Fibroblast of lung (primary cell): ENCODE data around the gene MPPE1. TPM values are rescaled to one million over a fixed set of nuclear protein-coding genes. Genes with fewer than 3 reads are reported as not detected.
A peak's percentile ranks its signal among the peaks of the same experiment; 100 is the strongest.
"Not testable (repeated sequence)": the region's sequence is repeated elsewhere in the genome, so short reads cannot be mapped to it uniquely, and the experiment has no call there.

Experiments used
- DNase-seq, 2 donors: peaks; one replicate each; pipeline versions ENCODE4 v3.0.0 to v3.0.0-alpha.2; 2010; ENCODE audit warnings: low read depth in 2 of 2
- H2AFZ ChIP-seq: 2 replicates; pipeline ENCODE4 v1.5.1; 2012; ENCODE audit warnings: low read length, control low read depth, inconsistent platforms
- H3K27ac ChIP-seq: 2 replicates; pipeline ENCODE4 v1.5.1; 2011; ENCODE audit warnings: low read length, control low read depth; ENCODE audit not compliant: insufficient read depth
- H3K27me3 ChIP-seq: 2 replicates; pipeline ENCODE4 v1.5.1; 2011; ENCODE audit warnings: mild to moderate bottlenecking, low read length; ENCODE audit not compliant: control insufficient read depth, insufficient read depth
- H3K36me3 ChIP-seq: 2 replicates; pipeline ENCODE4 v1.5.1; 2011; ENCODE audit warnings: low read length; ENCODE audit not compliant: control insufficient read depth, insufficient read depth
- H3K4me1 ChIP-seq: 2 replicates; pipeline ENCODE4 v1.5.1; 2011; ENCODE audit warnings: low read length; ENCODE audit not compliant: control insufficient read depth, insufficient read depth; ENCODE audit errors: extremely low read depth
- H3K4me2 ChIP-seq: 2 replicates; pipeline ENCODE4 v1.5.1; 2011; ENCODE audit warnings: low read length, control low read depth; ENCODE audit not compliant: insufficient read depth; ENCODE audit errors: extremely low read depth
- H3K4me3 ChIP-seq, 4 experiments: fragments of 200-600 bp in 1 of 4; sonication (generic) in 1 of 4; replicated peaks in 1 of 4; 2 replicates each; pipeline ENCODE4 v1.5.1; 2011 to 2016; ENCODE audit warnings: low read length in 4 of 4, low read depth in 3 of 4, mild to moderate bottlenecking in 3 of 4, control low read depth in 2 of 4, inconsistent platforms in 1 of 4, mixed read lengths in 1 of 4; ENCODE audit not compliant: insufficient read depth in 1 of 4; ENCODE audit errors: control extremely low read depth in 1 of 4
- H3K79me2 ChIP-seq: 2 replicates; pipeline ENCODE4 v1.5.1; 2012; ENCODE audit warnings: mild to moderate bottlenecking, low read length, inconsistent platforms; ENCODE audit not compliant: control insufficient read depth, insufficient read depth
- H3K9ac ChIP-seq: 2 replicates; pipeline ENCODE4 v1.5.1; 2011; ENCODE audit warnings: mild to moderate bottlenecking, low read length, control low read depth; ENCODE audit not compliant: insufficient read depth
- H3K9me3 ChIP-seq: 2 replicates; pipeline ENCODE4 v1.5.1; 2012; ENCODE audit warnings: low read depth, low read length; ENCODE audit not compliant: control insufficient read depth, insufficient read depth
- H4K20me1 ChIP-seq: 2 replicates; pipeline ENCODE4 v1.5.1; 2011; ENCODE audit warnings: low read length; ENCODE audit not compliant: control insufficient read depth, insufficient read depth; ENCODE audit errors: extremely low read depth
- EZH2 ChIP-seq: IDR thresholded peaks from 2 replicates; pipeline ENCODE4 v1.5.1; 2012; ENCODE audit warnings: low read length, control low read depth, mild to moderate bottlenecking; ENCODE audit errors: missing control alignments
- polyA plus RNA-seq, 2 donors: library from polyadenylated mRNA; depleted of rRNA in 1 of 2; stranded (reverse) in 1 of 2; unstranded in 1 of 2; fragments of >200 nt; gene quantifications; 2 replicates each; pipeline ENCODE4 v1.2.1, GENCODE V29; 2011 to 2012; ENCODE audit warnings: missing spikeins in 1 of 2
- total RNA-seq: library from RNA; depleted of rRNA; stranded (reverse); fragments of >200 nt; gene quantifications from 2 replicates; pipeline ENCODE4 v1.2.1, GENCODE V29; 2014
- TF ChIP-seq, protein P1 (sequence below), 2 donors: IDR thresholded peaks in 1 of 2; conservative IDR thresholded peaks in 1 of 2; 1 replicate in 1 of 2; 2 replicates in 1 of 2; pipeline ENCODE4 v1.5.1; 2011 to 2012; ENCODE audit warnings: low read length in 2 of 2, control low read depth in 1 of 2, inconsistent platforms in 1 of 2, low read depth in 1 of 2, mild to moderate bottlenecking in 1 of 2

MPPE1 gene
- total and polyA plus RNA-seq, 2 donors (not counting 1 experiment from before 2014, with no cell fraction given) = 23.3 to 29.7 TPM

DNA sequence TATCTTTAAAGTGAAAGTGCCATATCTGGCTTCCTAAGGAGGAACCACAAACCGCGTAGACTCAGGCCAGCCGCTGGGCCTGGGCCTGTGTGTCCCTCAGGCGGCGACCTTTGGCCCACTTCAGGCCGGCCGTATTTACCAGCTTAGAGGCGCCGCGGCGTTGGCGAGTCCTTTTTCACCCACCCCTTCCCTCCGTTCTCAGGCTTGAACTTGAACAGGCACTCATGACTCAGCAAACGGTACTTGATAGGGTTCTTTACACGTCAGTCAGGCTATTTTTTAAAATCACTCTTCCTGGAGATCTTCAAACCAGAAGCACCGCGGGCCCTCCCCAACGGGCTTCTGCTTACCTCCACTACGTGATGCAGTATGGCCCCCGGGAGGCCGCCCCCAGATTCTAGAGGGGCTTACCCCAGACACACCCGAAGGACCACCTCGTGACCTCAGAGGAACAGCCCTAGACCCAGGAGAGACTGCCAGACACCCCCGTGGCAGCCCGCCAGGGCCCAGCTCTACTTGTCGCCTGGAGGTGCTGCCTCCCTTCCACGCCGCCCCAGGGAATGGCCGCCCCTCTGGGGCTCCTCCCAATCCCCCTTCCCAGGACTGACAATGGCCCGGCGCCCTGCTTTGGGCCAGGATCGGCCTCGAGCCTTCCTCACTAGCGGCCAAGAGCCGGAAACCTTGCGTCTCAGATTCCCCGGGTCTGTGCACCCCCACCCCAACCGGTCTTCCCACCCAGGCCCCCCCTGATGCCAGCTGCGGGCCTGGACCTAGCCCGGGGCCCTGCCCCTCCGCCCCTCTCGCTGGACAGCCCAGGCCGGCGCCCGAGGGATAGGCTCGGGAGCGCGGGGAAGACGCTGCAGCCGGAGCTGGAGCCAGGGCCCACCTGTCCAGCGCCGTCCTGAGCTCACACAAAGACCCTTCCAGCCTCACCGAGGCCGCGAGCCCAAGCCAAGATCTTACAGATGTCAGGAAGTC lies 39.4 kb upstream of the MPPE1 start:
- H3K27ac ChIP-seq = peak overlapping the region; percentile 62
- peak overlapping the region; percentile 53 for H3K4me2 ChIP-seq
- H3K27me3 ChIP-seq = no peaks in the 10 kb centered on the region
- peak overlapping the region; percentile 69 for H2AFZ ChIP-seq
- no peaks in the 10 kb centered on the region for H4K20me1 ChIP-seq
- H3K9ac ChIP-seq = peak overlapping the region; percentile 9
- TF ChIP-seq, protein P1, sequence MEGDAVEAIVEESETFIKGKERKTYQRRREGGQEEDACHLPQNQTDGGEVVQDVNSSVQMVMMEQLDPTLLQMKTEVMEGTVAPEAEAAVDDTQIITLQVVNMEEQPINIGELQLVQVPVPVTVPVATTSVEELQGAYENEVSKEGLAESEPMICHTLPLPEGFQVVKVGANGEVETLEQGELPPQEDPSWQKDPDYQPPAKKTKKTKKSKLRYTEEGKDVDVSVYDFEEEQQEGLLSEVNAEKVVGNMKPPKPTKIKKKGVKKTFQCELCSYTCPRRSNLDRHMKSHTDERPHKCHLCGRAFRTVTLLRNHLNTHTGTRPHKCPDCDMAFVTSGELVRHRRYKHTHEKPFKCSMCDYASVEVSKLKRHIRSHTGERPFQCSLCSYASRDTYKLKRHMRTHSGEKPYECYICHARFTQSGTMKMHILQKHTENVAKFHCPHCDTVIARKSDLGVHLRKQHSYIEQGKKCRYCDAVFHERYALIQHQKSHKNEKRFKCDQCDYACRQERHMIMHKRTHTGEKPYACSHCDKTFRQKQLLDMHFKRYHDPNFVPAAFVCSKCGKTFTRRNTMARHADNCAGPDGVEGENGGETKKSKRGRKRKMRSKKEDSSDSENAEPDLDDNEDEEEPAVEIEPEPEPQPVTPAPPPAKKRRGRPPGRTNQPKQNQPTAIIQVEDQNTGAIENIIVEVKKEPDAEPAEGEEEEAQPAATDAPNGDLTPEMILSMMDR (conservative IDR thresholded peaks at IDR 0.05 in 1 of 2, IDR thresholded peaks at IDR 0.05 in 1 of 2; ENCODE audit: low read depth in 1 of 2, low read length in 2 of 2) = no peak
- TF ChIP-seq EZH2 = no peak
- peaks cover 8% of the 10 kb centered on the region for H3K4me1 ChIP-seq
- H3K9me3 ChIP-seq = no peaks in the 10 kb centered on the region
- peak overlapping the region; percentile 2 to 49 (median 24) for H3K4me3 ChIP-seq
- H3K79me2 ChIP-seq = no peaks in the 10 kb centered on the region
- H3K36me3 ChIP-seq = no peaks in the 10 kb centered on the region
- peak; percentile 99 for DNase-seq

DNA sequence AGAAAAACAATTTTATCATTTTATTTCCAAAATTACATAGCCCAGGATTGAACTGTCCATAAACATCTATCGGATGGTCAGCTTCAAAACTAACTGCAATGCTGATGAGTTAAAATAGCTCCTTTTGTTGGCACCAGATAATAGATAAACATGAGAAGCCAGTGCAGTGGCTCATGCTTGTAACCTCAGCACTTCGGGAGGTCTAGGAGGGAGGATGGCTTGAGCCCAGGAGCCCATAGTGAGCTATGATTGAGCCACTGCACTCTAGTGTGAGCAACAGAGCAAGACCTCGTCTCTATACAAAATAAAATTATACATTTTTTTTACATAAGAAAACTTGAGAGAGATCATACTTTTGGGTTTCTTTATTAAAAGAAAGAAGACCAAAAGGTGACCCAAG lies 38.6 kb upstream of the MPPE1 start:
- no peaks in the 10 kb centered on the region for H3K9me3 ChIP-seq
- peak overlapping the region; percentile 62 for H3K27ac ChIP-seq
- H3K4me2 ChIP-seq = peak overlapping the region; percentile 53
- peaks cover 8% of the 10 kb centered on the region for H3K4me1 ChIP-seq
- H3K9ac ChIP-seq = no peak overlapping the region
- no peaks in the 10 kb centered on the region for H3K79me2 ChIP-seq
- no peaks in the 10 kb centered on the region for H3K27me3 ChIP-seq
- H3K36me3 ChIP-seq = no peaks in the 10 kb centered on the region
- peak overlapping the region; percentile 16 for H2AFZ ChIP-seq
- H4K20me1 ChIP-seq = no peaks in the 10 kb centered on the region
- H3K4me3 ChIP-seq = peak overlapping the region in 3 of 4 experiments; percentile 10 to 49 (median 37)
- TF ChIP-seq, protein P1 (conservative IDR thresholded peaks at IDR 0.05 in 1 of 2, IDR thresholded peaks at IDR 0.05 in 1 of 2; ENCODE audit: low read depth in 1 of 2, low read length in 2 of 2) = no peak
- no peak for TF ChIP-seq EZH2
- DNase-seq = peak; percentile 66 to 68

DNA sequence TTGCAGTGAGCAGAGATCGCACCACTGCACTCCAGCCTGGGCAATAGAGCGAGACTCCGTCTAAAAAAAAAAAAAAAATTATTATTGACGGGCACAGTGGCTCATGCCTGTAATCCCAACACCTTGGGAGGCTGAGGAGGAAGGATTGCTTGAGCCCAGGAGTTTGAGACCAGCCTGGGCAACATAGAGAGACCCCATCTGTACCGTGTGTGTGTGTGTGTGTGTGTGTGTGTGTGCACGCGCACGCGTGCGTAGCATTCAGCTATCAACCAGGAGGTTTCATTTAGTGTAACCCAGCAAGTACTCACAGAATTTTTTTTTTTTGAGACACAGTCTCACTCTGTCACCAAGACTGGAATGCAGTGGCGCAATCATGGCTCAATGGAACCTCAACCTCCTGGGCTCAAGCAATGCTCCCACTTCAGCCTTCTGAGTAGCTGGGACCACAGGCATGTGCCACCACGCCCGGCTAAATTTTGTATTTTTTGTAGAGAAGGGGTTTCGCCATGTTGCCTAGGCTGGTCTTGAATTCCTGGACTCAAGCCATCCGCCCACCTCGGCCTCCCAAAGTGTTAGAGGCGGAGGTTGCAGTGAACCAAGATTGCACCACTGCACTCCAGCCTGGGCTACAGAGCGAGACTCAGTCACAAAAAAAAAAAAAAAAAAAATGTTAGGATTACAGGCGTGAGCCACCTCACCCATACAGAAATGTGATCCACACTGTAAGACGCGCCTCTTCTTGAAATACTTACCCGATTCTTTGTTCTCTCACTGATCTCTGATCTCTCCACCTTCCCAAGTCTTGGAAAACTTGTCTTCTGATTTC lies 37.9 kb upstream of the MPPE1 start:
- DNase-seq = peak; percentile 24 to 37
- not testable (repeated sequence) for H3K9me3 ChIP-seq, H3K79me2 ChIP-seq, H2AFZ ChIP-seq, H3K4me1 ChIP-seq, H3K27me3 ChIP-seq, H4K20me1 ChIP-seq, H3K9ac ChIP-seq, H3K4me3 ChIP-seq, H3K36me3 ChIP-seq
- Histone ChIP-seq H3K27ac (peak overlapping the region; percentile 62), H3K4me2 (peak overlapping the region; percentile 53)
